HepG2 (cell line): Measurements from ENCODE around the gene SYTL1. TPM values are rescaled to one million over a fixed set of nuclear protein-coding genes. Genes with fewer than 3 reads are reported as not detected.

Source experiments
- GPN1 ChIP-seq: sonication (generic); formaldehyde crosslinking; IDR thresholded peaks from 2 replicates; pipeline ENCODE4 v1.5.1; 2020; ENCODE audit warnings: missing genetic modification reagents, borderline replicate concordance
- HMGXB3 ChIP-seq: sonication (generic); formaldehyde crosslinking; IDR thresholded peaks from 2 replicates; pipeline ENCODE4 v1.4.0; 2020; ENCODE audit warnings: missing genetic modification reagents, borderline replicate concordance
- IKZF4 ChIP-seq: sonication (generic); formaldehyde crosslinking; IDR thresholded peaks from 2 replicates; pipeline ENCODE4 v1.5.1; 2020; ENCODE audit warnings: borderline replicate concordance, mild to moderate bottlenecking, low read depth, missing genetic modification reagents; ENCODE audit errors: not compliant biosample characterization
- IRF9 ChIP-seq: sonication (generic); formaldehyde crosslinking; IDR thresholded peaks from 2 replicates; pipeline ENCODE4 v1.8.0; 2022; ENCODE audit warnings: missing genetic modification reagents, mild to moderate bottlenecking, borderline replicate concordance
- KLF9 ChIP-seq: IDR thresholded peaks from 2 replicates; pipeline ENCODE4 v1.6.1; 2016; ENCODE audit warnings: low read depth
- RNF2 ChIP-seq: fragments of 450-650 bp; conservative IDR thresholded peaks from 2 replicates; pipeline ENCODE4 v1.6.1; 2016; ENCODE audit warnings: low read depth
- SNAPC5 ChIP-seq: sonication (generic); formaldehyde crosslinking; IDR thresholded peaks from 2 replicates; pipeline ENCODE4 v1.8.1; 2023; ENCODE audit warnings: mild to moderate bottlenecking, missing genetic modification reagents, borderline replicate concordance
- ZBTB42 ChIP-seq: sonication (generic); formaldehyde crosslinking; IDR thresholded peaks from 2 replicates; pipeline ENCODE4 v1.5.0; 2020; ENCODE audit warnings: mild to moderate bottlenecking, missing genetic modification reagents
- ZFAT ChIP-seq: sonication (generic); formaldehyde crosslinking; conservative IDR thresholded peaks from 2 replicates; pipeline ENCODE4 v1.8.1; 2023; ENCODE audit warnings: missing genetic modification reagents, inconsistent platforms
- ZFP36 ChIP-seq: fragments of 150-350 bp; IDR thresholded peaks from 2 replicates; pipeline ENCODE4 v1.6.1; 2018; ENCODE audit warnings: borderline replicate concordance, low read length, low read depth; ENCODE audit not compliant: partially characterized antibody
- ZNF232 ChIP-seq: sonication (generic); formaldehyde crosslinking; IDR thresholded peaks from 2 replicates; pipeline ENCODE4 v1.4.0; 2020; ENCODE audit warnings: missing genetic modification reagents, borderline replicate concordance
- ZNF484 ChIP-seq: sonication (generic); formaldehyde crosslinking; IDR thresholded peaks from 2 replicates; pipeline ENCODE4 v1.5.1; 2020; ENCODE audit warnings: mild to moderate bottlenecking, low read depth, missing genetic modification reagents, borderline replicate concordance
- ZNF737 ChIP-seq: sonication (generic); formaldehyde crosslinking; IDR thresholded peaks from 2 replicates; pipeline ENCODE4 v1.5.0; 2020; ENCODE audit warnings: missing genetic modification reagents, mild to moderate bottlenecking, borderline replicate concordance
- ZNF761 ChIP-seq: sonication (generic); formaldehyde crosslinking; conservative IDR thresholded peaks from 2 replicates; pipeline ENCODE4 v1.4.0; 2020; ENCODE audit warnings: mild to moderate bottlenecking, missing genetic modification reagents
- ZSCAN22 ChIP-seq: sonication (generic); formaldehyde crosslinking; IDR thresholded peaks from 2 replicates; pipeline ENCODE4 v1.4.0; 2020; ENCODE audit warnings: mild to moderate bottlenecking, missing genetic modification reagents
- polyA plus RNA-seq, 8 experiments: library from polyadenylated mRNA; depleted of rRNA in 3 of 8; stranded (reverse) in 7 of 8; unstranded in 1 of 8; fragments of >200 nt; fragmentation: Illumina TruSeq in 4 of 8; extraction: Trizol in 4 of 8; gene quantifications; 2 replicates each; pipeline versions ENCODE4 v1.2.1 to v1.2.3, GENCODE V29; 2011 to 2016; ENCODE audit warnings: low read depth in 4 of 8, missing spikeins in 1 of 8, mixed read lengths in 1 of 8; ENCODE audit not compliant: insufficient read depth in 1 of 8
- total RNA-seq, 5 experiments: library from RNA; depleted of rRNA; stranded (reverse); fragments of >200 nt; fragmentation: Illumina TruSeq; extraction: Trizol; gene quantifications; 2 replicates each; pipeline ENCODE4 v1.2.3, GENCODE V29; 2016; ENCODE audit warnings: low read depth in 1 of 5
- TF ChIP-seq, protein P1 (sequence below): sonication (generic); formaldehyde crosslinking; conservative IDR thresholded peaks from 2 replicates; pipeline ENCODE4 v1.8.1; 2023; ENCODE audit warnings: missing genetic modification reagents
- TF ChIP-seq, protein P2 (sequence below): sonication (generic); formaldehyde crosslinking; IDR thresholded peaks from 2 replicates; pipeline ENCODE4 v1.4.0; 2020; ENCODE audit warnings: mild to moderate bottlenecking, missing genetic modification reagents
- TF ChIP-seq, protein P3 (sequence below): sonication (generic); formaldehyde crosslinking; IDR thresholded peaks from 2 replicates; pipeline ENCODE4 v1.5.0; 2020; ENCODE audit warnings: missing genetic modification reagents

The SYTL1 gene
- total and polyA plus RNA-seq, 2 of the 13 experiments (the other 11 are each of a cell fraction or from before 2014, with no cell fraction given) = 11.1 to 17.8 TPM

DNA sequence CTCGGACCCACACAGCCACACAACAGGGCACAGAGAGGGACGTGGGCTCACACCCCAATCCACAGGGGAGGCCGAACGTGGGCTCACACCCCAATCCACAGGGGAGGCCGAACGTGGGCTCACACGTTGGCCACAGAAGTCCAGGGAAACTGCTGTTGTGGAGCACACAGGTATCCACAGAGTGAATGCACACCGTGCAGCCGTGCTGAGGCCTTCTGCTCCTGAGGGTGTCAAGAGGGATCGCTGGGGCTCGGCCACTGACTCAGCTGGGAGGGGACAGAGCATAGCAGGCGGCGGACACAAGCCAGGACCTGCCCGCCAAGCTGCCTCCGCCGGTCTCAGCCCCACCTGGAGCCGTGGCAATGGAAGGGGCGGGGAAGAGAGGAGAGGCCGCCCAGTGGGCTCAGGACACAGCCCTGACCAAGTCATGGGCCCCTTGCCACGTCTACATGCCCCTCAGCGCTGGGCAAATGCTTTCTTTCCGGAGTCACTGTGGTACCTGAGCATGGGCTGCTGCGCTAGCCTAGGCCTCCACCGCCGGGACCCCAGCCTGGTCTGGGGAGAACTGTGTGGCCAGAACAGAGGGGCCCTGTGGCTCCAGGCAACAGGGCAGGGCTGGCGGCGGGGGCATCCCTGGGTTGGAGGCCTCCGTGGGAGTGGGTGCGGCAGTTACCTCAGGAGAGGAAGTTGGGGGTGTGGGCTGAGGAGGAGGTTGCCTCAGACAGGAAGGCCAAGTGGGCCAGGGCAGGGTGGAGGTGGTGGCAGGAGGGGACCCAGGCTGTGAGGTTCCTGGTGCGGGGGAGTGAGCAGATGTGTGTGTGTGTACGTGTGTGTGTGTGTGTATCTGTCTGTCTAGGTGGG lies 1.2 kb downstream of the SYTL1 start (continued):
- TF ChIP-seq ZNF232 (CRISPR knock-in tag) (peak; percentile 31; the same call in 1 of the 2 replicates), ZNF737 (CRISPR knock-in tag) (no peak), ZNF761 (CRISPR knock-in tag) (no peak), ZFAT (CRISPR knock-in tag) (no peak), GPN1 (no peak), ZFP36 (no peak), IRF9 (CRISPR knock-in tag) (no peak; the same call in 1 of the 2 replicates), HMGXB3 (peak; percentile 74; the same call in 1 of the 2 replicates), SNAPC5 (CRISPR knock-in tag) (no peak), ZNF484 (CRISPR knock-in tag) (no peak), ZBTB42 (CRISPR knock-in tag) (no peak), IKZF4 (CRISPR knock-in tag) (no peak), ZSCAN22 (CRISPR knock-in tag) (no peak), KLF9 (CRISPR knock-in tag) (no peak), RNF2 (no peak)
- TF ChIP-seq, protein P1, sequence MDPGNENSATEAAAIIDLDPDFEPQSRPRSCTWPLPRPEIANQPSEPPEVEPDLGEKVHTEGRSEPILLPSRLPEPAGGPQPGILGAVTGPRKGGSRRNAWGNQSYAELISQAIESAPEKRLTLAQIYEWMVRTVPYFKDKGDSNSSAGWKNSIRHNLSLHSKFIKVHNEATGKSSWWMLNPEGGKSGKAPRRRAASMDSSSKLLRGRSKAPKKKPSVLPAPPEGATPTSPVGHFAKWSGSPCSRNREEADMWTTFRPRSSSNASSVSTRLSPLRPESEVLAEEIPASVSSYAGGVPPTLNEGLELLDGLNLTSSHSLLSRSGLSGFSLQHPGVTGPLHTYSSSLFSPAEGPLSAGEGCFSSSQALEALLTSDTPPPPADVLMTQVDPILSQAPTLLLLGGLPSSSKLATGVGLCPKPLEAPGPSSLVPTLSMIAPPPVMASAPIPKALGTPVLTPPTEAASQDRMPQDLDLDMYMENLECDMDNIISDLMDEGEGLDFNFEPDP (CRISPR knock-in tag) = 0 out of 2 replicates have a peak, but pooled peaks have one; percentile 66
- TF ChIP-seq, protein P2, sequence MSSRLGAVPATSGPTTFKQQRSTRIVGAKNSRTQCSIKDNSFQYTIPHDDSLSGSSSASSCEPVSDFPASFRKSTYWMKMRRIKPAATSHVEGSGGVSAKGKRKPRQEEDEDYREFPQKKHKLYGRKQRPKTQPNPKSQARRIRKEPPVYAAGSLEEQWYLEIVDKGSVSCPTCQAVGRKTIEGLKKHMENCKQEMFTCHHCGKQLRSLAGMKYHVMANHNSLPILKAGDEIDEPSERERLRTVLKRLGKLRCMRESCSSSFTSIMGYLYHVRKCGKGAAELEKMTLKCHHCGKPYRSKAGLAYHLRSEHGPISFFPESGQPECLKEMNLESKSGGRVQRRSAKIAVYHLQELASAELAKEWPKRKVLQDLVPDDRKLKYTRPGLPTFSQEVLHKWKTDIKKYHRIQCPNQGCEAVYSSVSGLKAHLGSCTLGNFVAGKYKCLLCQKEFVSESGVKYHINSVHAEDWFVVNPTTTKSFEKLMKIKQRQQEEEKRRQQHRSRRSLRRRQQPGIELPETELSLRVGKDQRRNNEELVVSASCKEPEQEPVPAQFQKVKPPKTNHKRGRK (CRISPR knock-in tag) = no peak
- TF ChIP-seq, protein P3, sequence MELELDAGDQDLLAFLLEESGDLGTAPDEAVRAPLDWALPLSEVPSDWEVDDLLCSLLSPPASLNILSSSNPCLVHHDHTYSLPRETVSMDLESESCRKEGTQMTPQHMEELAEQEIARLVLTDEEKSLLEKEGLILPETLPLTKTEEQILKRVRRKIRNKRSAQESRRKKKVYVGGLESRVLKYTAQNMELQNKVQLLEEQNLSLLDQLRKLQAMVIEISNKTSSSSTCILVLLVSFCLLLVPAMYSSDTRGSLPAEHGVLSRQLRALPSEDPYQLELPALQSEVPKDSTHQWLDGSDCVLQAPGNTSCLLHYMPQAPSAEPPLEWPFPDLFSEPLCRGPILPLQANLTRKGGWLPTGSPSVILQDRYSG (CRISPR knock-in tag) = no peak
